IMR-90 (cell line): ENCODE measurements around the gene CDK14. TPM values are rescaled to one million over a fixed set of nuclear protein-coding genes. Genes with fewer than 3 reads are reported as not detected.

Experiments used
- ATAC-seq: fragments of 200-7000 bp; cut with Tn5 transposase; 2 replicates; pipeline ENCODE4 v1.9.1; 2020; ENCODE audit warnings: low read depth, mild to moderate bottlenecking, moderate library complexity
- BruUV-seq: library from RNA; stranded (reverse); fragments of 400-500 nt; replicated peaks from 2 replicates; lab custom pipeline; 2021; lab: Mats Ljungman, UMichigan
- CTCF ChIA-PET: fragments of 300-600 bp; formaldehyde crosslinking; extraction: SDS; loops from one replicate; lab custom pipeline; 2021; ENCODE audit warnings: antibody characterized with exemption; lab: Yijun Ruan, JAX
- POLR2A ChIA-PET: fragments of 300-600 bp; sonication (Branson Sonifier 250); formaldehyde crosslinking; loops from one replicate; lab custom pipeline; 2022; ENCODE audit warnings: antibody characterized with exemption; ENCODE audit not compliant: unreplicated experiment; lab: Charles Lee
- DNase-seq: peaks from one replicate; pipeline ENCODE4 v3.0.0; 2013
- H2AFZ ChIP-seq: replicated peaks from 2 replicates; pipeline ENCODE3; 2013; ENCODE audit warnings: low read length, mild to moderate bottlenecking; ENCODE audit not compliant: poor library complexity
- H2AK5ac ChIP-seq: 2 replicates; pipeline ENCODE4 v1.6.1; 2013; ENCODE audit warnings: low read depth, low read length, inconsistent platforms
- H2AK9ac ChIP-seq: replicated peaks from 2 replicates; pipeline ENCODE3; 2013; ENCODE audit warnings: mild to moderate bottlenecking, low read depth, low read length, moderate library complexity; ENCODE audit not compliant: poor library complexity
- H2BK120ac ChIP-seq: 2 replicates; pipeline ENCODE4 v1.6.1; 2013; ENCODE audit warnings: low read depth, low read length, inconsistent platforms
- H2BK15ac ChIP-seq: 3 replicates; pipeline ENCODE4 v1.6.1; 2013; ENCODE audit warnings: low read depth, low read length, inconsistent platforms
- H2BK20ac ChIP-seq: 2 replicates; pipeline ENCODE4 v1.6.1; 2013; ENCODE audit warnings: low read depth, mild to moderate bottlenecking, inconsistent platforms, low read length, moderate library complexity
- H2BK5ac ChIP-seq: 2 replicates; pipeline ENCODE4 v1.6.1; 2013; ENCODE audit warnings: mild to moderate bottlenecking, low read depth, low read length, inconsistent platforms; ENCODE audit not compliant: poor library complexity, severe bottlenecking
- H3K14ac ChIP-seq: replicated peaks from 2 replicates; pipeline ENCODE4 v1.6.1; 2013; ENCODE audit warnings: low read depth, low read length, inconsistent platforms
- H3K18ac ChIP-seq: 2 replicates; pipeline ENCODE4 v1.6.1; 2013; ENCODE audit warnings: low read depth, low read length, control low read depth
- H3K23ac ChIP-seq: 2 replicates; pipeline ENCODE4 v1.6.1; 2013; ENCODE audit warnings: low read depth, low read length, inconsistent platforms
- H3K27ac ChIP-seq: 2 replicates; pipeline ENCODE4 v1.5.1; 2013; ENCODE audit warnings: mild to moderate bottlenecking, control low read depth, low read length; ENCODE audit not compliant: insufficient read depth
- H3K27me3 ChIP-seq: 2 replicates; pipeline ENCODE4 v1.6.1; 2013; ENCODE audit warnings: low read length; ENCODE audit not compliant: control insufficient read depth, insufficient read depth
- H3K36me3 ChIP-seq: 2 replicates; pipeline ENCODE4 v1.6.1; 2013; ENCODE audit warnings: low read length, mixed read lengths; ENCODE audit not compliant: control insufficient read depth, insufficient read depth
- H3K4ac ChIP-seq: 2 replicates; pipeline ENCODE4 v1.6.1; 2013; ENCODE audit warnings: low read depth, low read length, inconsistent platforms
- H3K4me1 ChIP-seq: 2 replicates; pipeline ENCODE4 v1.6.1; 2013; ENCODE audit warnings: low read length, mixed read lengths; ENCODE audit not compliant: control insufficient read depth, insufficient read depth
- H3K4me2 ChIP-seq: 2 replicates; pipeline ENCODE4 v1.6.1; 2013; ENCODE audit warnings: low read depth, mild to moderate bottlenecking, control low read depth, low read length, moderate library complexity
- H3K4me3 ChIP-seq: 2 replicates; pipeline ENCODE4 v1.5.1; 2013; ENCODE audit warnings: low read depth, mild to moderate bottlenecking, control low read depth, low read length, moderate library complexity; ENCODE audit not compliant: insufficient read depth
- H3K56ac ChIP-seq: 2 replicates; pipeline ENCODE4 v1.6.1; 2013; ENCODE audit warnings: low read length, inconsistent platforms; ENCODE audit not compliant: insufficient read depth; ENCODE audit errors: extremely low read depth
- H3K79me1 ChIP-seq, 2 experiments: 2 replicates each; pipeline ENCODE4 v1.6.1; 2013; ENCODE audit warnings: low read length in 2 of 2, inconsistent platforms in 1 of 2, low read depth in 1 of 2
- H3K9ac ChIP-seq: 2 replicates; pipeline ENCODE4 v1.6.1; 2013; ENCODE audit warnings: low read depth, low read length, control low read depth
- H3K9me1 ChIP-seq: 2 replicates; pipeline ENCODE4 v1.6.1; 2013; ENCODE audit warnings: low read length, inconsistent platforms; ENCODE audit not compliant: insufficient read depth
- H3K9me3 ChIP-seq: 2 replicates; pipeline ENCODE4 v1.6.1; 2013; ENCODE audit warnings: low read length; ENCODE audit not compliant: control insufficient read depth, insufficient read depth
- H4K20me1 ChIP-seq: 2 replicates; pipeline ENCODE4 v1.6.1; 2013; ENCODE audit warnings: low read length, inconsistent platforms; ENCODE audit not compliant: insufficient read depth
- H4K5ac ChIP-seq: 2 replicates; pipeline ENCODE4 v1.6.1; 2013; ENCODE audit warnings: mild to moderate bottlenecking, low read depth, low read length, control low read depth
- H4K8ac ChIP-seq, 2 experiments: 2 replicates each; pipeline ENCODE4 v1.6.1; 2013; ENCODE audit warnings: low read depth in 2 of 2, low read length in 2 of 2, control low read depth in 1 of 2, inconsistent platforms in 1 of 2
- H4K91ac ChIP-seq: 2 replicates; pipeline ENCODE4 v1.6.1; 2013; ENCODE audit warnings: low read depth, low read length, inconsistent platforms; ENCODE audit not compliant: insufficient read depth
- CEBPB ChIP-seq: IDR thresholded peaks from 2 replicates; pipeline ENCODE4 v1.6.1; 2012; ENCODE audit warnings: low read depth, low read length, improper control_type of control experiment
- MAFK ChIP-seq: IDR thresholded peaks from 2 replicates; pipeline ENCODE4 v1.6.1; 2012; ENCODE audit warnings: low read depth, low read length, improper control_type of control experiment
- RFX5 ChIP-seq: IDR thresholded peaks from 2 replicates; pipeline ENCODE4 v1.8.0; 2012; ENCODE audit warnings: low read depth, mild to moderate bottlenecking, low read length, moderate library complexity
- WGBS, 2 experiments: methylation state at CpG; one replicate each; pipeline versions ENCODE4 v1.1.5 to v1.1.7; 2013; ENCODE audit warnings: missing lambda C conversion rate in 2 of 2; ENCODE audit not compliant: insufficient read length in 1 of 2; ENCODE audit errors: extremely low coverage in 2 of 2; 5-methylcytosine and 5-hydroxymethylcytosine counted together
- dilution Hi-C: fragments of 300-500 bp; cut with HindIII; formaldehyde crosslinking; loops from one replicate; pipeline ENCODE4 v1.14.3; 2018; ENCODE audit warnings: low sequenced_read_pairs; ENCODE audit not compliant: unreplicated experiment
- in situ Hi-C: fragments of 300-500 bp; cut with MboI; formaldehyde crosslinking; loops from 3 replicates; pipeline ENCODE4 v1.14.3; 2019; ENCODE audit warnings: low sequenced_read_pairs, inconsistent platforms, mixed read lengths
- intact Hi-C: fragments of 100-400 bp; cut with micrococcal nuclease; formaldehyde crosslinking; loops from 2 replicates; pipeline ENCODE4 v1.10.0; 2022
- polyA plus RNA-seq, 3 experiments: library from polyadenylated mRNA; depleted of rRNA; stranded (reverse); fragments of >200 nt; gene quantifications; 2 replicates each; pipeline ENCODE4 v1.2.3, GENCODE V29; 2012; ENCODE audit warnings: low replicate concordance in 1 of 3
- total RNA-seq: library from RNA; depleted of rRNA; stranded (reverse); fragments of >200 nt; gene quantifications from 2 replicates; pipeline ENCODE4 v1.2.3, GENCODE V29; 2012

The CDK14 gene
- total and polyA plus RNA-seq, 2 of the 4 experiments (the other 2 are of a cell fraction) = 10.1 to 29.6 TPM

DNA sequence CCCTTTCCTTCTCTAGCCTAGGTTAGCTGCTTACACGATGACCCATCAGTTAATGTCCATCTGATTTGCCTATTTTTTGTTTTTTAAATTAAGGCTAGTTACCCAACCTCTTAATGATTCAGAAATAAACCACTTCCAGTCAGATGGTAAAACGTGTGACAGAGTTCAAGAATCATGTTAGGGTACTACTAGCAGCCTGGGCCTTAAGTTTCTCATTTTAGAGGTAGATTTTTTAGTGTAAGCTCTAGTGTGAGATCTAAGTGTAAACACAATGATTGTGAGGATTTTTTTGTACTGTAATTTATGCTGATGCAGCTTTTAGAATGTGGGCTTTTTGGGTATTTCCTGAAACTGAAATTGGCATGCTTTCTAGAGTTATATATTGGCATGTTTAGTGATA lies 130.0 kb downstream of the CDK14 start:
- H2AK5ac ChIP-seq = no peak overlapping the region
- H3K4me3 ChIP-seq = no peak overlapping the region
- H4K5ac ChIP-seq = no peak overlapping the region
- no peak overlapping the region for H4K91ac ChIP-seq
- H3K27ac ChIP-seq = no peak overlapping the region
- POLR2A ChIA-PET = no interaction called here
- WGBS, 2 experiments = no CpG with 5 or more reads among the region's 2 CpGs
- DNase-seq (peak; percentile 46), ATAC-seq (peak; percentile 47)
- TF ChIP-seq CEBPB (peak; percentile 38; the same call in 1 of the 2 replicates), RFX5 (no peak), MAFK (peak; percentile 89)
- no TSS peak for BruUV-seq
- no peak overlapping the region for H3K9ac ChIP-seq
- H3K18ac ChIP-seq = no peak overlapping the region
- no peak overlapping the region for H3K14ac ChIP-seq
- H2BK120ac ChIP-seq = no peak overlapping the region
- no peak overlapping the region for H2BK20ac ChIP-seq
- peak overlapping the region in 1 of 2 experiments; percentile 26; a peak in 1 of 4 replicates for H4K8ac ChIP-seq
- in situ Hi-C loops = no loop called here
- H3K4me2 ChIP-seq = peak overlapping the region; percentile 14; the same call in 1 of the 2 replicates
- no peak overlapping the region for H3K4ac ChIP-seq
- H2BK15ac ChIP-seq = no peak overlapping the region
- no peak overlapping the region for H3K56ac ChIP-seq
- H3K79me1 ChIP-seq = peaks cover 16 to 20% of the 10 kb centered on the region in 2 experiments; a peak in 3 of 4 replicates
- CTCF ChIA-PET = interaction anchor here (0.5 to 0.8 kb wide), 3 partner anchors 309 to 1835 kb away, joined by 3 read pairs; no protein-coding TSS in a partner anchor
- no peak overlapping the region for H2AK9ac ChIP-seq
- H3K9me1 ChIP-seq = no peaks in the 10 kb centered on the region
- peaks cover 4% of the 10 kb centered on the region; the same call in 1 of the 2 replicates for H3K4me1 ChIP-seq
- no peaks in the 10 kb centered on the region for H3K9me3 ChIP-seq
- H4K20me1 ChIP-seq = no peaks in the 10 kb centered on the region
- no peaks in the 10 kb centered on the region for H3K36me3 ChIP-seq
- H2BK5ac ChIP-seq = peak overlapping the region; percentile 57
- H3K23ac ChIP-seq = no peak overlapping the region
- H3K27me3 ChIP-seq = no peaks in the 10 kb centered on the region
- intact Hi-C loops = no loop called here
- dilution Hi-C loops = no loop called here
- H2AFZ ChIP-seq = no peak overlapping the region
